ENCODE results near the gene PDLIM3. TPM values are rescaled to one million over a fixed set of nuclear protein-coding genes. Genes with fewer than 3 reads are reported as not detected.

PDLIM3 gene
- total RNA-seq, 5 donors from 2014 or later (not counting 1 experiment from before 2014, with no cell fraction given), result 0.23 to 0.63 (median 0.63) TPM; not detected in 2

- H3K27me3 ChIP-seq (replicated peaks in 1 of 2; ENCODE audit: control insufficient read depth in 2 of 2, extremely low read depth in 1 of 2, insufficient read depth in 2 of 2, low read length in 1 of 2), result peaks cover 0 to 13% of the 10 kb centered on the region in 2 experiments
- H3K4me1 ChIP-seq (ENCODE audit: control insufficient read depth in 1 of 2, extremely low read depth in 1 of 2, insufficient read depth in 2 of 2, low read length in 2 of 2), result no peaks in the 10 kb centered on the region
- CTCF ChIA-PET, result no interaction called here
- DNase-seq (no peak), ATAC-seq (replicated peaks in 1 of 4) (no peak)
- H3K4me1 Mint-ChIP-seq, result no peaks in the 10 kb centered on the region
- H3K4me3 ChIP-seq (ENCODE audit: control insufficient read depth in 1 of 2, extremely low read depth in 1 of 2, low read length in 1 of 2), result no peak overlapping the region
- 82% methylated on average over 9 of the region's 9 CpGs for WGBS (ENCODE audit: insufficient coverage)
- POLR2A ChIA-PET, result interaction anchor here in 1 of 2 donors (0.5 kb wide), 1 partner anchor 84 kb away, joined by 4 read pairs; no protein-coding TSS in a partner anchor
- H3K27ac Mint-ChIP-seq, result no peak overlapping the region
- H3K36me3 ChIP-seq (ENCODE audit: control insufficient read depth in 2 of 2, extremely low read depth in 1 of 2, insufficient read depth in 1 of 2, low read length in 1 of 2), result no peaks in the 10 kb centered on the region
- H3K27ac ChIP-seq (ENCODE audit: low read length), result no peak overlapping the region
- peaks cover 15 to 39% of the 10 kb centered on the region in 2 donors for H3K27me3 Mint-ChIP-seq
- H3K9me3 Mint-ChIP-seq, result peaks cover 0 to 7% (median 7%) of the 10 kb centered on the region in 3 donors
- no peak overlapping the region for H3K4me3 Mint-ChIP-seq
- peaks cover 3% of the 10 kb centered on the region for H3K36me3 Mint-ChIP-seq
- H3K9me3 ChIP-seq, result no peaks in the 10 kb centered on the region
Observed at GRCh38 chr4:185500035-185500434, 35.3 kb downstream of the PDLIM3 start.

GRCh38 chr4:185488650-185489049, 46.7 kb downstream of the PDLIM3 start:
- WGBS (ENCODE audit: insufficient coverage), result no CpG with 5 or more reads among the region's 2 CpGs
- POLR2A ChIA-PET, result no interaction called here
- DNase-seq, result no peak
- Histone ChIP-seq H3K9me3 (no peaks in the 10 kb centered on the region), H3K27ac (ENCODE audit: low read length) (no peak overlapping the region), H3K4me1 (ENCODE audit: control insufficient read depth in 1 of 2, extremely low read depth in 1 of 2, insufficient read depth in 2 of 2, low read length in 2 of 2) (no peaks in the 10 kb centered on the region), H3K36me3 (ENCODE audit: control insufficient read depth in 2 of 2, extremely low read depth in 1 of 2, insufficient read depth in 1 of 2, low read length in 1 of 2) (no peaks in the 10 kb centered on the region), H3K27me3 (replicated peaks in 1 of 2; ENCODE audit: control insufficient read depth in 2 of 2, extremely low read depth in 1 of 2, insufficient read depth in 2 of 2, low read length in 1 of 2) (peaks cover 0 to 8% of the 10 kb centered on the region in 2 experiments), H3K4me3 (ENCODE audit: control insufficient read depth in 1 of 2, extremely low read depth in 1 of 2, low read length in 1 of 2) (no peak overlapping the region)
- ATAC-seq (replicated peaks in 1 of 4), result no peak
- no peaks in the 10 kb centered on the region for H3K4me1 Mint-ChIP-seq
- H3K4me3 Mint-ChIP-seq, result no peak overlapping the region
- peaks cover 31 to 44% of the 10 kb centered on the region in 2 donors for H3K27me3 Mint-ChIP-seq
- H3K9me3 Mint-ChIP-seq, result peaks cover 13 to 24% (median 15%) of the 10 kb centered on the region in 3 donors
- CTCF ChIA-PET, result no interaction called here
- H3K36me3 Mint-ChIP-seq, result peaks cover 3% of the 10 kb centered on the region
- no peak overlapping the region for H3K27ac Mint-ChIP-seq

GRCh38 chr4:185481401-185481800, 53.9 kb downstream of the PDLIM3 start:
- no CpG with 5 or more reads among the region's 2 CpGs for WGBS (ENCODE audit: insufficient coverage)
- POLR2A ChIA-PET, result interaction anchor here in 1 of 2 donors (0.6 kb wide), 1 partner anchor 110 kb away, joined by 3 read pairs; no protein-coding TSS in a partner anchor
- Histone ChIP-seq H3K27me3 (replicated peaks in 1 of 2; ENCODE audit: control insufficient read depth in 2 of 2, extremely low read depth in 1 of 2, insufficient read depth in 2 of 2, low read length in 1 of 2) (peaks cover 12 to 13% of the 10 kb centered on the region in 2 experiments), H3K9me3 (no peaks in the 10 kb centered on the region), H3K4me3 (ENCODE audit: control insufficient read depth in 1 of 2, extremely low read depth in 1 of 2, low read length in 1 of 2) (no peak overlapping the region), H3K4me1 (ENCODE audit: control insufficient read depth in 1 of 2, extremely low read depth in 1 of 2, insufficient read depth in 2 of 2, low read length in 2 of 2) (no peaks in the 10 kb centered on the region), H3K27ac (ENCODE audit: low read length) (no peak overlapping the region), H3K36me3 (ENCODE audit: control insufficient read depth in 2 of 2, extremely low read depth in 1 of 2, insufficient read depth in 1 of 2, low read length in 1 of 2) (no peaks in the 10 kb centered on the region)
- ATAC-seq (replicated peaks in 1 of 4) (no peak), DNase-seq (no peak)
- no peak overlapping the region for H3K4me3 Mint-ChIP-seq
- no peaks in the 10 kb centered on the region for H3K9me3 Mint-ChIP-seq
- H3K4me1 Mint-ChIP-seq, result no peaks in the 10 kb centered on the region
- no peak overlapping the region for H3K27ac Mint-ChIP-seq
- CTCF ChIA-PET, result interaction anchor here in 1 of 2 donors (0.7 to 1.0 kb wide), 2 partner anchors 38 to 279 kb away, joined by 3 read pairs; no protein-coding TSS in a partner anchor
- H3K36me3 Mint-ChIP-seq, result no peaks in the 10 kb centered on the region
- H3K27me3 Mint-ChIP-seq, result peaks cover 30 to 54% of the 10 kb centered on the region in 2 donors

GRCh38 chr4:185480016-185480732, 55.1 kb downstream of the PDLIM3 start:
- ATAC-seq (replicated peaks in 1 of 4), result no peak
- Histone ChIP-seq H3K9me3 (no peaks in the 10 kb centered on the region), H3K4me1 (ENCODE audit: control insufficient read depth in 1 of 2, extremely low read depth in 1 of 2, insufficient read depth in 2 of 2, low read length in 2 of 2) (no peaks in the 10 kb centered on the region), H3K4me3 (ENCODE audit: control insufficient read depth in 1 of 2, extremely low read depth in 1 of 2, low read length in 1 of 2) (no peak overlapping the region), H3K27ac (ENCODE audit: low read length) (no peak overlapping the region), H3K27me3 (replicated peaks in 1 of 2; ENCODE audit: control insufficient read depth in 2 of 2, extremely low read depth in 1 of 2, insufficient read depth in 2 of 2, low read length in 1 of 2) (peaks cover 12 to 13% of the 10 kb centered on the region in 2 experiments), H3K36me3 (ENCODE audit: control insufficient read depth in 2 of 2, extremely low read depth in 1 of 2, insufficient read depth in 1 of 2, low read length in 1 of 2) (no peaks in the 10 kb centered on the region)
- no peak for DNase-seq
- ChIA-PET CTCF (interaction anchor here in 1 of 2 donors (0.7 kb wide), 1 partner anchor 10 kb away, joined by 4 read pairs; no protein-coding TSS in a partner anchor), POLR2A (no interaction called here)
- H3K36me3 Mint-ChIP-seq, result no peaks in the 10 kb centered on the region
- peaks cover 23 to 46% of the 10 kb centered on the region in 2 donors for H3K27me3 Mint-ChIP-seq
- no peak overlapping the region for H3K27ac Mint-ChIP-seq
- 67% methylated on average over 11 of the region's 15 CpGs for WGBS (ENCODE audit: insufficient coverage)
- H3K9me3 Mint-ChIP-seq, result no peaks in the 10 kb centered on the region
- no peak overlapping the region for H3K4me3 Mint-ChIP-seq
- no peaks in the 10 kb centered on the region for H3K4me1 Mint-ChIP-seq

- Mint-ChIP-seq H3K27me3 (peaks cover 23 to 45% of the 10 kb centered on the region in 2 donors), H3K4me3 (no peak overlapping the region), H3K27ac (no peak overlapping the region), H3K9me3 (no peaks in the 10 kb centered on the region), H3K36me3 (no peaks in the 10 kb centered on the region), H3K4me1 (no peaks in the 10 kb centered on the region)
- ChIA-PET CTCF (no interaction called here), POLR2A (no interaction called here)
- Histone ChIP-seq H3K27ac (ENCODE audit: low read length) (no peak overlapping the region), H3K4me1 (ENCODE audit: control insufficient read depth in 1 of 2, extremely low read depth in 1 of 2, insufficient read depth in 2 of 2, low read length in 2 of 2) (no peaks in the 10 kb centered on the region), H3K36me3 (ENCODE audit: control insufficient read depth in 2 of 2, extremely low read depth in 1 of 2, insufficient read depth in 1 of 2, low read length in 1 of 2) (no peaks in the 10 kb centered on the region), H3K9me3 (no peaks in the 10 kb centered on the region), H3K4me3 (ENCODE audit: control insufficient read depth in 1 of 2, extremely low read depth in 1 of 2, low read length in 1 of 2) (no peak overlapping the region), H3K27me3 (replicated peaks in 1 of 2; ENCODE audit: control insufficient read depth in 2 of 2, extremely low read depth in 1 of 2, insufficient read depth in 2 of 2, low read length in 1 of 2) (peaks cover 12 to 13% of the 10 kb centered on the region in 2 experiments)
- no CpG with 5 or more reads among the region's 1 CpG for WGBS (ENCODE audit: insufficient coverage)
- ATAC-seq (replicated peaks in 1 of 4) (no peak), DNase-seq (no peak)
Observed at GRCh38 chr4:185479507-185479971, 55.8 kb downstream of the PDLIM3 start.

GRCh38 chr4:185473247-185473646, 62.1 kb downstream of the PDLIM3 start:
- Mint-ChIP-seq H3K4me1 (peaks cover 2 to 20% (median 15%) of the 10 kb centered on the region in 3 donors), H3K27me3 (peaks cover 15 to 16% of the 10 kb centered on the region in 2 donors), H3K27ac (no peak overlapping the region), H3K9me3 (no peaks in the 10 kb centered on the region), H3K36me3 (no peaks in the 10 kb centered on the region), H3K4me3 (no peak overlapping the region)
- H3K27ac ChIP-seq (ENCODE audit: low read length), result no peak overlapping the region
- ChIA-PET POLR2A (no interaction called here), CTCF (interaction anchor here in 1 of 2 donors (1.1 kb wide), 1 partner anchor 44 kb away, joined by 3 read pairs; no protein-coding TSS in a partner anchor)
- H3K36me3 ChIP-seq (ENCODE audit: control insufficient read depth in 2 of 2, extremely low read depth in 1 of 2, insufficient read depth in 1 of 2, low read length in 1 of 2), result no peaks in the 10 kb centered on the region
- DNase-seq (no peak), ATAC-seq (replicated peaks in 1 of 4) (no peak)
- no peak overlapping the region for H3K4me3 ChIP-seq (ENCODE audit: control insufficient read depth in 1 of 2, extremely low read depth in 1 of 2, low read length in 1 of 2)
- peaks cover 6 to 16% of the 10 kb centered on the region in 2 experiments for H3K4me1 ChIP-seq (ENCODE audit: control insufficient read depth in 1 of 2, extremely low read depth in 1 of 2, insufficient read depth in 2 of 2, low read length in 2 of 2)
- 93% methylated on average over 4 of the region's 8 CpGs for WGBS (ENCODE audit: insufficient coverage)
- H3K9me3 ChIP-seq, result no peaks in the 10 kb centered on the region
- peaks cover 5 to 17% of the 10 kb centered on the region in 2 experiments for H3K27me3 ChIP-seq (replicated peaks in 1 of 2; ENCODE audit: control insufficient read depth in 2 of 2, extremely low read depth in 1 of 2, insufficient read depth in 2 of 2, low read length in 1 of 2)

Measured in T-cell (primary cell).